GM23338 (cell line): ENCODE data around the gene GET4.

Experiments used
- CREB1 ChIP-seq: fragments of 250-450 bp; sonication (Bioruptor Pico); IDR thresholded peaks from 2 replicates; pipeline ENCODE4 v1.5.0; 2020; ENCODE audit warnings: low read depth, mild to moderate bottlenecking, moderate library complexity
- EZH2 ChIP-seq: fragments of 200-600 bp; sonication (generic); IDR thresholded peaks from one replicate; pipeline ENCODE4 v1.8.0; 2017; ENCODE audit warnings: antibody characterized with exemption, mild to moderate bottlenecking, low read depth; ENCODE audit not compliant: unreplicated experiment
- EZH2phosphoT487 ChIP-seq: fragments of 200-600 bp; sonication (generic); IDR thresholded peaks from one replicate; pipeline ENCODE4 v1.8.1; 2018; ENCODE audit warnings: antibody characterized with exemption; ENCODE audit not compliant: unreplicated experiment
- JUNB ChIP-seq: IDR thresholded peaks from one replicate; pipeline ENCODE4 v1.6.1; 2016; ENCODE audit warnings: antibody characterized with exemption; ENCODE audit not compliant: unreplicated experiment
- NANOG ChIP-seq: IDR thresholded peaks from 2 replicates; pipeline ENCODE4 v1.6.1; 2016; ENCODE audit warnings: antibody characterized with exemption, borderline replicate concordance
- POLR2AphosphoS5 ChIP-seq: IDR thresholded peaks from 2 replicates; pipeline ENCODE4 v1.6.1; 2016; ENCODE audit warnings: antibody characterized with exemption, low read depth
- STAT1 ChIP-seq: IDR thresholded peaks from one replicate; pipeline ENCODE4 v1.6.1; 2016; ENCODE audit warnings: antibody characterized with exemption; ENCODE audit not compliant: unreplicated experiment
- ZNF114 ChIP-seq: fragments of 250-450 bp; sonication (Bioruptor Pico); IDR thresholded peaks from 2 replicates; pipeline ENCODE4 v1.5.0; 2020; ENCODE audit warnings: mild to moderate bottlenecking, moderate library complexity
- ZNF331 ChIP-seq: fragments of 250-450 bp; sonication (Bioruptor Pico); IDR thresholded peaks from 2 replicates; pipeline ENCODE4 v1.5.0; 2020; ENCODE audit warnings: low read depth, mild to moderate bottlenecking, moderate library complexity
- TF ChIP-seq, protein P1 (sequence below), 2 experiments: fragments of 200-600 bp in 1 of 2; sonication (generic) in 1 of 2; conservative IDR thresholded peaks; 2 replicates each; pipeline versions ENCODE4 v1.5.1 to v1.6.1; 2016 to 2017; ENCODE audit warnings: antibody characterized with exemption in 2 of 2, low read depth in 2 of 2, mild to moderate bottlenecking in 2 of 2, moderate library complexity in 1 of 2
- TF ChIP-seq, protein P2 (sequence below): IDR thresholded peaks from one replicate; pipeline ENCODE4 v1.6.1; 2018; ENCODE audit warnings: antibody characterized with exemption; ENCODE audit not compliant: unreplicated experiment
- TF ChIP-seq, protein P3 (sequence below): IDR thresholded peaks from 2 replicates; pipeline ENCODE4 v1.6.1; 2016; ENCODE audit warnings: antibody characterized with exemption
- TF ChIP-seq, protein P4 (sequence below): fragments of 250-450 bp; sonication (Bioruptor Pico); IDR thresholded peaks from 2 replicates; pipeline ENCODE4 v1.5.0; 2020; ENCODE audit warnings: mild to moderate bottlenecking, moderate library complexity

DNA sequence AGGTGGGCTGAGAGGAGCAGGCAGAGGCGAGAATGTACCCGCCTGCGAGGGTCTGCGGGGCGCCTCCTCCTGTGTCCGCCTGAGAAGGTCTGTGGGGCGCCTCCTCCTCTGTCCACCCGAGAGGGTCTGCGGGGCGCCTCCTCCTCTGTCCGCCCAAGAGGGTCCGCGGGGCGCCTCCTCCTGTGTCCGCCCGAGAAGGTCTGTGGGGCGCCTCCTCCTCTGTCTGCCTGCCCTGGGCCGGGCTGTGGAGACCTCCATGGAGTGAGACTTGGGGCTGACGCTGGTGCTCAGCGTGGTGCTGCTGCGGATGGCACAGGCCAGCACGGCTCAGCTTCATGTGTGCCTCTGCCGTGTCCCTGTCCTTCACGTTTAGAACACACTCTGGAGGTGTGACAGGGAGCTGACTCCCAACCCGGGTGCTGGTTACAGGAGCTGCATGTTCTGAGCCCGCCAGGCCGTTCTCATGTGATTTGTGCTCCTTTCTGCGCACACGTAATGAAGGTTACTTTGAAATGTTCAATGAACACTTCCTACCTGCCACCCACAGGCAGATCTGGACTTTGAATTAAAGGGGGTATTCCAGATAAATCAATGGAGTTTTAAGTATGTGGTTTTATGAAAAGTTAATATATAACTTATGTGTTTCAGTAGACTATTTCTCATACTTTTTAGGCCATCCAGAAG, 20.5 kb upstream of the GET4 start:
- no peak for TF ChIP-seq POLR2AphosphoS5
- TF ChIP-seq, protein P1, sequence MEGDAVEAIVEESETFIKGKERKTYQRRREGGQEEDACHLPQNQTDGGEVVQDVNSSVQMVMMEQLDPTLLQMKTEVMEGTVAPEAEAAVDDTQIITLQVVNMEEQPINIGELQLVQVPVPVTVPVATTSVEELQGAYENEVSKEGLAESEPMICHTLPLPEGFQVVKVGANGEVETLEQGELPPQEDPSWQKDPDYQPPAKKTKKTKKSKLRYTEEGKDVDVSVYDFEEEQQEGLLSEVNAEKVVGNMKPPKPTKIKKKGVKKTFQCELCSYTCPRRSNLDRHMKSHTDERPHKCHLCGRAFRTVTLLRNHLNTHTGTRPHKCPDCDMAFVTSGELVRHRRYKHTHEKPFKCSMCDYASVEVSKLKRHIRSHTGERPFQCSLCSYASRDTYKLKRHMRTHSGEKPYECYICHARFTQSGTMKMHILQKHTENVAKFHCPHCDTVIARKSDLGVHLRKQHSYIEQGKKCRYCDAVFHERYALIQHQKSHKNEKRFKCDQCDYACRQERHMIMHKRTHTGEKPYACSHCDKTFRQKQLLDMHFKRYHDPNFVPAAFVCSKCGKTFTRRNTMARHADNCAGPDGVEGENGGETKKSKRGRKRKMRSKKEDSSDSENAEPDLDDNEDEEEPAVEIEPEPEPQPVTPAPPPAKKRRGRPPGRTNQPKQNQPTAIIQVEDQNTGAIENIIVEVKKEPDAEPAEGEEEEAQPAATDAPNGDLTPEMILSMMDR (conservative IDR thresholded peaks at IDR 0.05; ENCODE audit: low read depth in 2 of 2) = no peak
- TF ChIP-seq EZH2phosphoT487 = no peak
- no peak for TF ChIP-seq EZH2
- no peak for TF ChIP-seq JUNB
- no peak for TF ChIP-seq ZNF331 (CRISPR knock-in tag)
- TF ChIP-seq, protein P2, sequence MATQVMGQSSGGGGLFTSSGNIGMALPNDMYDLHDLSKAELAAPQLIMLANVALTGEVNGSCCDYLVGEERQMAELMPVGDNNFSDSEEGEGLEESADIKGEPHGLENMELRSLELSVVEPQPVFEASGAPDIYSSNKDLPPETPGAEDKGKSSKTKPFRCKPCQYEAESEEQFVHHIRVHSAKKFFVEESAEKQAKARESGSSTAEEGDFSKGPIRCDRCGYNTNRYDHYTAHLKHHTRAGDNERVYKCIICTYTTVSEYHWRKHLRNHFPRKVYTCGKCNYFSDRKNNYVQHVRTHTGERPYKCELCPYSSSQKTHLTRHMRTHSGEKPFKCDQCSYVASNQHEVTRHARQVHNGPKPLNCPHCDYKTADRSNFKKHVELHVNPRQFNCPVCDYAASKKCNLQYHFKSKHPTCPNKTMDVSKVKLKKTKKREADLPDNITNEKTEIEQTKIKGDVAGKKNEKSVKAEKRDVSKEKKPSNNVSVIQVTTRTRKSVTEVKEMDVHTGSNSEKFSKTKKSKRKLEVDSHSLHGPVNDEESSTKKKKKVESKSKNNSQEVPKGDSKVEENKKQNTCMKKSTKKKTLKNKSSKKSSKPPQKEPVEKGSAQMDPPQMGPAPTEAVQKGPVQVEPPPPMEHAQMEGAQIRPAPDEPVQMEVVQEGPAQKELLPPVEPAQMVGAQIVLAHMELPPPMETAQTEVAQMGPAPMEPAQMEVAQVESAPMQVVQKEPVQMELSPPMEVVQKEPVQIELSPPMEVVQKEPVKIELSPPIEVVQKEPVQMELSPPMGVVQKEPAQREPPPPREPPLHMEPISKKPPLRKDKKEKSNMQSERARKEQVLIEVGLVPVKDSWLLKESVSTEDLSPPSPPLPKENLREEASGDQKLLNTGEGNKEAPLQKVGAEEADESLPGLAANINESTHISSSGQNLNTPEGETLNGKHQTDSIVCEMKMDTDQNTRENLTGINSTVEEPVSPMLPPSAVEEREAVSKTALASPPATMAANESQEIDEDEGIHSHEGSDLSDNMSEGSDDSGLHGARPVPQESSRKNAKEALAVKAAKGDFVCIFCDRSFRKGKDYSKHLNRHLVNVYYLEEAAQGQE = no peak
- no peak for TF ChIP-seq CREB1 (CRISPR knock-in tag)
- TF ChIP-seq STAT1 = no peak
- TF ChIP-seq, protein P3, sequence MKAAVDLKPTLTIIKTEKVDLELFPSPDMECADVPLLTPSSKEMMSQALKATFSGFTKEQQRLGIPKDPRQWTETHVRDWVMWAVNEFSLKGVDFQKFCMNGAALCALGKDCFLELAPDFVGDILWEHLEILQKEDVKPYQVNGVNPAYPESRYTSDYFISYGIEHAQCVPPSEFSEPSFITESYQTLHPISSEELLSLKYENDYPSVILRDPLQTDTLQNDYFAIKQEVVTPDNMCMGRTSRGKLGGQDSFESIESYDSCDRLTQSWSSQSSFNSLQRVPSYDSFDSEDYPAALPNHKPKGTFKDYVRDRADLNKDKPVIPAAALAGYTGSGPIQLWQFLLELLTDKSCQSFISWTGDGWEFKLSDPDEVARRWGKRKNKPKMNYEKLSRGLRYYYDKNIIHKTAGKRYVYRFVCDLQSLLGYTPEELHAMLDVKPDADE = no peak
- TF ChIP-seq NANOG = no peak
- TF ChIP-seq, protein P4, sequence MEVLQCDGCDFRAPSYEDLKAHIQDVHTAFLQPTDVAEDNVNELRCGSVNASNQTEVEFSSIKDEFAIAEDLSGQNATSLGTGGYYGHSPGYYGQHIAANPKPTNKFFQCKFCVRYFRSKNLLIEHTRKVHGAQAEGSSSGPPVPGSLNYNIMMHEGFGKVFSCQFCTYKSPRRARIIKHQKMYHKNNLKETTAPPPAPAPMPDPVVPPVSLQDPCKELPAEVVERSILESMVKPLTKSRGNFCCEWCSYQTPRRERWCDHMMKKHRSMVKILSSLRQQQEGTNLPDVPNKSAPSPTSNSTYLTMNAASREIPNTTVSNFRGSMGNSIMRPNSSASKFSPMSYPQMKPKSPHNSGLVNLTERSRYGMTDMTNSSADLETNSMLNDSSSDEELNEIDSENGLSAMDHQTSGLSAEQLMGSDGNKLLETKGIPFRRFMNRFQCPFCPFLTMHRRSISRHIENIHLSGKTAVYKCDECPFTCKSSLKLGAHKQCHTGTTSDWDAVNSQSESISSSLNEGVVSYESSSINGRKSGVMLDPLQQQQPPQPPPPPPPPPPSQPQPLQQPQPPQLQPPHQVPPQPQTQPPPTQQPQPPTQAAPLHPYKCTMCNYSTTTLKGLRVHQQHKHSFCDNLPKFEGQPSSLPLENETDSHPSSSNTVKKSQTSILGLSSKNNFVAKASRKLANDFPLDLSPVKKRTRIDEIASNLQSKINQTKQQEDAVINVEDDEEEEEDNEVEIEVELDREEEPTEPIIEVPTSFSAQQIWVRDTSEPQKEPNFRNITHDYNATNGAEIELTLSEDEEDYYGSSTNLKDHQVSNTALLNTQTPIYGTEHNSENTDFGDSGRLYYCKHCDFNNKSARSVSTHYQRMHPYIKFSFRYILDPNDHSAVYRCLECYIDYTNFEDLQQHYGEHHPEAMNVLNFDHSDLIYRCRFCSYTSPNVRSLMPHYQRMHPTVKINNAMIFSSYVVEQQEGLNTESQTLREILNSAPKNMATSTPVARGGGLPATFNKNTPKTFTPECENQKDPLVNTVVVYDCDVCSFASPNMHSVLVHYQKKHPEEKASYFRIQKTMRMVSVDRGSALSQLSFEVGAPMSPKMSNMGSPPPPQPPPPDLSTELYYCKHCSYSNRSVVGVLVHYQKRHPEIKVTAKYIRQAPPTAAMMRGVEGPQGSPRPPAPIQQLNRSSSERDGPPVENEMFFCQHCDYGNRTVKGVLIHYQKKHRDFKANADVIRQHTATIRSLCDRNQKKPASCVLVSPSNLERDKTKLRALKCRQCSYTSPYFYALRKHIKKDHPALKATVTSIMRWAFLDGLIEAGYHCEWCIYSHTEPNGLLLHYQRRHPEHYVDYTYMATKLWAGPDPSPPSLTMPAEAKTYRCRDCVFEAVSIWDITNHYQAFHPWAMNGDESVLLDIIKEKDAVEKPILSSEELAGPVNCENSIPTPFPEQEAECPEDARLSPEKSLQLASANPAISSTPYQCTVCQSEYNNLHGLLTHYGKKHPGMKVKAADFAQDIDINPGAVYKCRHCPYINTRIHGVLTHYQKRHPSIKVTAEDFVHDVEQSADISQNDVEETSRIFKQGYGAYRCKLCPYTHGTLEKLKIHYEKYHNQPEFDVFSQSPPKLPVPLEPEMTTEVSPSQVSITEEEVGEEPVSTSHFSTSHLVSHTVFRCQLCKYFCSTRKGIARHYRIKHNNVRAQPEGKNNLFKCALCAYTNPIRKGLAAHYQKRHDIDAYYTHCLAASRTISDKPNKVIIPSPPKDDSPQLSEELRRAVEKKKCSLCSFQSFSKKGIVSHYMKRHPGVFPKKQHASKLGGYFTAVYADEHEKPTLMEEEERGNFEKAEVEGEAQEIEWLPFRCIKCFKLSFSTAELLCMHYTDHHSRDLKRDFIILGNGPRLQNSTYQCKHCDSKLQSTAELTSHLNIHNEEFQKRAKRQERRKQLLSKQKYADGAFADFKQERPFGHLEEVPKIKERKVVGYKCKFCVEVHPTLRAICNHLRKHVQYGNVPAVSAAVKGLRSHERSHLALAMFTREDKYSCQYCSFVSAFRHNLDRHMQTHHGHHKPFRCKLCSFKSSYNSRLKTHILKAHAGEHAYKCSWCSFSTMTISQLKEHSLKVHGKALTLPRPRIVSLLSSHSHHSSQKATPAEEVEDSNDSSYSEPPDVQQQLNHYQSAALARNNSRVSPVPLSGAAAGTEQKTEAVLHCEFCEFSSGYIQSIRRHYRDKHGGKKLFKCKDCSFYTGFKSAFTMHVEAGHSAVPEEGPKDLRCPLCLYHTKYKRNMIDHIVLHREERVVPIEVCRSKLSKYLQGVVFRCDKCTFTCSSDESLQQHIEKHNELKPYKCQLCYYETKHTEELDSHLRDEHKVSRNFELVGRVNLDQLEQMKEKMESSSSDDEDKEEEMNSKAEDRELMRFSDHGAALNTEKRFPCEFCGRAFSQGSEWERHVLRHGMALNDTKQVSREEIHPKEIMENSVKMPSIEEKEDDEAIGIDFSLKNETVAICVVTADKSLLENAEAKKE (CRISPR knock-in tag) = no peak
- no peak for TF ChIP-seq ZNF114 (CRISPR knock-in tag)
